SU-DHL-6 (cell line): ENCODE data around the gene FAAP100.

Experiments used
- H2AFZ ChIP-seq: fragments of 200-600 bp; sonication (generic); 2 replicates; pipeline ENCODE4 v1.6.1; 2014; ENCODE audit warnings: low read depth, mild to moderate bottlenecking, moderate library complexity, mixed read lengths, antibody characterized with exemption, low read length; ENCODE audit not compliant: severe bottlenecking
- H3F3A ChIP-seq: fragments of 200-600 bp; shearing (Covaris generic); 2 replicates; pipeline ENCODE4 v1.6.0; 2016; ENCODE audit warnings: antibody characterized with exemption, mild to moderate bottlenecking; ENCODE audit not compliant: insufficient read depth
- H3K27ac ChIP-seq: fragments of 200-600 bp; sonication (generic); 2 replicates; pipeline ENCODE4 v1.5.1; 2016; ENCODE audit warnings: low read depth, mild to moderate bottlenecking, low read length, moderate library complexity, mixed read lengths
- H3K27me3 ChIP-seq: fragments of 200-600 bp; sonication (generic), shearing (Covaris generic); 2 replicates; pipeline ENCODE4 v1.6.0; 2014; ENCODE audit warnings: mild to moderate bottlenecking, low read length
- H3K36me3 ChIP-seq: fragments of 200-600 bp; sonication (generic); 2 replicates; pipeline ENCODE4 v1.6.1; 2014; ENCODE audit warnings: mild to moderate bottlenecking, low read length, mixed read lengths
- H3K4me2 ChIP-seq: fragments of 300-600, 200-600 bp; shearing (Covaris generic), sonication (generic); 2 replicates; pipeline ENCODE4 v1.6.0; 2014; ENCODE audit warnings: low read length, low read depth, mild to moderate bottlenecking; ENCODE audit not compliant: poor library complexity, severe bottlenecking
- H3K4me3 ChIP-seq: fragments of 200-600 bp; sonication (generic); 2 replicates; pipeline ENCODE4 v1.5.1; 2014; ENCODE audit warnings: antibody characterized with exemption, low read length, mild to moderate bottlenecking, mixed read lengths; ENCODE audit not compliant: insufficient read depth, poor library complexity, severe bottlenecking
- H3K79me2 ChIP-seq: fragments of 200-600 bp; sonication (generic); 2 replicates; pipeline ENCODE4 v1.6.1; 2014; ENCODE audit warnings: mild to moderate bottlenecking, low read length, moderate library complexity; ENCODE audit not compliant: insufficient read depth
- H3K9ac ChIP-seq: fragments of 200-600 bp; sonication (generic); 2 replicates; pipeline ENCODE4 v1.7.0; 2014; ENCODE audit warnings: mild to moderate bottlenecking, low read length
- H3K9me2 ChIP-seq: fragments of 200-600 bp; sonication (generic); replicated peaks from 2 replicates; pipeline ENCODE4 v1.6.1; 2014; ENCODE audit warnings: low read length; ENCODE audit not compliant: insufficient read depth
- H3K9me3 ChIP-seq: fragments of 200-600 bp; sonication (generic); 2 replicates; pipeline ENCODE4 v1.6.1; 2014; ENCODE audit warnings: low read length, mixed read lengths; ENCODE audit not compliant: insufficient read depth
- H4K20me1 ChIP-seq: fragments of 200-600 bp; sonication (generic); 2 replicates; pipeline ENCODE4 v1.6.1; 2014; ENCODE audit warnings: low read depth, mild to moderate bottlenecking, antibody characterized with exemption, low read length, moderate library complexity, mixed read lengths
- CTCF ChIP-seq: fragments of 200-600 bp; sonication (generic); IDR thresholded peaks from one replicate; pipeline ENCODE4 v1.5.1; 2017; ENCODE audit warnings: antibody characterized with exemption, mild to moderate bottlenecking, low read length, moderate library complexity; ENCODE audit not compliant: insufficient read depth, poor library complexity, severe bottlenecking
- EZH2phosphoT487 ChIP-seq: fragments of 200-600 bp; sonication (generic), shearing (Covaris generic); conservative IDR thresholded peaks from 2 replicates; pipeline ENCODE4 v1.6.1; 2018; ENCODE audit warnings: mild to moderate bottlenecking, antibody characterized with exemption, low read length, moderate library complexity, mixed read lengths

Gene FAAP100

DNA sequence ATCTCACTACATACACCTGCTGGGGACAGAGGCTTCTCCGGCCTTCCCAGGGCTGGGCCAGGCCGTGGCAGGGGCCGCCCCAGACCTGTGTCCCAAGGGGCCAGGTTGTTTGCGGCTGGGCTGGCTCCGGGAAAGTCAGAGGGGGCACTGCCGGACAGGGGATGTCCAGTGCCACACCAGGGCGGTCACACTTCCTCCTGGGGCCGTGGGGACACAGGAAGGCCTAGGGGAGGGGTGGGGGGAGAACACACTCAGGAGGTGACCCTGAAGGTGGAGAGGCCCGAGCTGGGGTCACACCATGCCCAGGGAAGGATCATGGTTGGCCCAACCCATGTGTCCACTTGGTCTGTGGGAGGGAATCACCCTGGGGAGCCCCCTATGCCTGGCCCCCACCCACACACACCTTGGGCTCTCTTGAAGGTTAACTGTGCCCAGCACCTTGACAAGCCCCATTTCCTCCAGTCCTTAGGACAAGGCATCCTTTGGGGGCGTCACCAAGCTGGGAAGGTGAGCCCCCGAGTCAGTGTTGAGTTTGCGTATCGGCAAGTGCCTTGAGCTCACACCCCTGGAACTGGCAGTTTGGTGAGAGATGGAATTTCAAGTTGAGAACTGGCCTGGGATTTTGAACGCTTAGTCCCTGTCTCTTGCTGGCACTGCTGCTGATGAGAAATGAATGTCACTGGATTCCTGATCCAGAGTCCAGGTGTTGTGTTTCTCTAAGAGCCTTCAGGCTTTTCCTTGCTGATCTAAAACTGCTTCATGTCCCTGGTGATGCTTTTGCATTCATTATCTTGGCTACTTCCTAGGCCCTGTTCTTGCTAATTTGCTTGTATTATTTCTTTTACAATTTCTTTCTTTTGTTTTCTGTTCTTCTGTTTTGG lies 31.9 kb downstream of the FAAP100 start:
- H3K79me2 ChIP-seq: no peaks in the 10 kb centered on the region
- no peak overlapping the region for H2AFZ ChIP-seq
- H3K36me3 ChIP-seq: no peaks in the 10 kb centered on the region
- H4K20me1 ChIP-seq: no peaks in the 10 kb centered on the region
- H3K27ac ChIP-seq: no peak overlapping the region
- no peak overlapping the region for H3K4me3 ChIP-seq
- no peaks in the 10 kb centered on the region for H3K27me3 ChIP-seq
- no peaks in the 10 kb centered on the region for H3K9me3 ChIP-seq
- peaks cover 34% of the 10 kb centered on the region for H3F3A ChIP-seq
- H3K9ac ChIP-seq: no peak overlapping the region
- TF ChIP-seq EZH2phosphoT487 (no peak), CTCF (no peak)
- H3K9me2 ChIP-seq: no peaks in the 10 kb centered on the region
- H3K4me2 ChIP-seq: no peak overlapping the region

- Histone ChIP-seq H3K9ac (peak overlapping the region; percentile 89), H3K9me3 (no peaks in the 10 kb centered on the region), H3K9me2 (no peaks in the 10 kb centered on the region), H4K20me1 (no peaks in the 10 kb centered on the region), H2AFZ (no peak overlapping the region), H3K4me3 (no peak overlapping the region), H3K4me2 (peak overlapping the region; percentile 71), H3K79me2 (no peaks in the 10 kb centered on the region), H3K27ac (no peak overlapping the region), H3K27me3 (no peaks in the 10 kb centered on the region), H3K36me3 (no peaks in the 10 kb centered on the region), H3F3A (peaks cover 38% of the 10 kb centered on the region)
- no peak for TF ChIP-seq EZH2phosphoT487
- TF ChIP-seq CTCF: peak; percentile 31
Measured at GRCh38 chr17:81519284-81520020, 32.7 kb downstream of the FAAP100 start.

- H3K36me3 ChIP-seq: no peaks in the 10 kb centered on the region
- H3K27ac ChIP-seq: peak overlapping the region; percentile 95
- H3K27me3 ChIP-seq: no peaks in the 10 kb centered on the region
- TF ChIP-seq CTCF (no peak), EZH2phosphoT487 (no peak)
- H3K4me2 ChIP-seq: peak overlapping the region; percentile 71
- H3K4me3 ChIP-seq: no peak overlapping the region
- no peaks in the 10 kb centered on the region for H3K79me2 ChIP-seq
- H3K9ac ChIP-seq: peak overlapping the region; percentile 89
- H4K20me1 ChIP-seq: no peaks in the 10 kb centered on the region
- peaks cover 44% of the 10 kb centered on the region for H3F3A ChIP-seq
- no peak overlapping the region for H2AFZ ChIP-seq
- H3K9me2 ChIP-seq: no peaks in the 10 kb centered on the region
- no peaks in the 10 kb centered on the region for H3K9me3 ChIP-seq
Measured at GRCh38 chr17:81518785-81519283, 33.3 kb downstream of the FAAP100 start.
